ENCODE measurements around the gene ARSG. TPM values are rescaled to one million over a fixed set of nuclear protein-coding genes. Genes with fewer than 3 reads are reported as not detected.

ARSG gene
- polyA plus RNA-seq, 3 donors: 5.5 to 7.3 (median 6.4) TPM

GRCh38 chr17:68425979-68426378 lies 134.7 kb downstream of the ARSG start:
- DNase-seq: no peak

- DNase-seq: no peak
Observed at GRCh38 chr17:68427575-68427974, 136.3 kb downstream of the ARSG start.

GRCh38 chr17:68428498-68429172 lies 137.3 kb downstream of the ARSG start:
- no peak for DNase-seq

DNA sequence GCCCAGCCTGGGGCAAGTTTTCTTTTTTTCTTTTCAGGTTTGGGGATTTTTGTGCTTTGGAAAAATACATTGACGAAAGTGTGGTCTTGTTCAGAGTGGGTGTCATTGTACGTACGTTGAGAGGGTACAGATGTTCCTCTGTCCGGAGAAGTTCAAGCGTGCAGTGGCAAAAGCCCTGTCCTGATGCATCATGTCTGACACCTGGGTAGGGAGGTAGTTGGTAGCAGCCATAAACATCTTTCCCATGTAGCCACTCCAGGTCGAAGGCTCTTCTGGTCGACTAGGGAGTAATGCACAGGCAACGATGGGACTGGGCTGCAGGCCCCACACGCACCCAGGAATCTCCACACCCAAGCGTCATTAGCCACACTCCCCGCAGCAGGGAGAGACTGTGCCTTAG lies 138.6 kb downstream of the ARSG start:
- no peak for DNase-seq

GRCh38 chr17:68431045-68431608 lies 139.8 kb downstream of the ARSG start:
- DNase-seq: no peak

DNA sequence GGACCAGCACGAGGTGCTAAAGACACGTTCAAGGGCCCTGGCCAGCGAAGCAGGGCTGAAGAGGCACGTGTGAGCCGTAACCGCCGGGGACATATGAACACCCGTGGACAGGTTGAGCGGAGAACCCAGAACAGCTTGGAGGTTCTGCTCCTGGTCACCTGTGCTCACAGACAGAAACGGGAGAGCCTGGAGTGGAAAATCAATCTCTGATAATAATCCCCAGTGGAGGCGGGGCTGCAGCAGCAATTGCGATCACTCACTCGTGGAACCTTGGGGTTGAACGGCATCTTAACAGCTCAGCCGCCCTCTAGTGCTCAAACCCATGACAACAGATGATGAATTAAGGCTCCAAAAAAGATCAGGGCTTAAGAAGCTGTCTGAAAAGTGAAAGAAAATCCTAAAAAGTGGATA lies 140.4 kb downstream of the ARSG start:
- peak; percentile 48 for DNase-seq

- DNase-seq: no peak
Observed at GRCh38 chr17:68432086-68432864, 141.0 kb downstream of the ARSG start.

- DNase-seq: no peak
Observed at GRCh38 chr17:68433211-68433610, 141.9 kb downstream of the ARSG start.

DNA sequence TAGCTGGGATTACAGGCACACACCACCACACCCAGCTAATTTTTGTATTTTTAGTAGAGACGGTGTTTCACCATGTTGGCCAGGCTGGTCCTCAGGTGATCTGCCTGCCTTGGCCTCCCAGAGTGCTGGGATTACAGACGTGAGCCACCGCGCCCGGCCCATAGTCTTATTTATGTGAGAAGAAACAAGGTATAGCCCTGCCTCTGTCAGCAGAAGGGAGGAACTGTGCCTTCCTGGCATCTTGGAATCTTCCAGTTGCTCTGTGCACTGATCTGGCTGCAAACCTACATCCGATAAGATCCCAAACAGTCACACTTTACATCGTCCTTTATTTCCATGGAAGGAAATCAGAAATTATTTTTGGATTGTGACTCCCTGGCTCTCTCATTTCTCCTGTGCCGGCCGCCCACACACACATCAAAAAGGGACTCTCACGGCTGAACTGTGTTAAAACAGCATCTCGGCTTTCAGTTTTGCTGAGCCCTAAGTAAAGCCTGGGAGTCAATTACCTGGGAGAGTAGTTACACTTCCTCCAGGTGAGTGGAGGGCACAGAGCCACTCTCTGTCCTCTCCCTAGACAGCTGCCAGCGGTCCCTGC lies 142.7 kb downstream of the ARSG start:
- DNase-seq: no peak

GRCh38 chr17:68435361-68435760 lies 144.1 kb downstream of the ARSG start:
- no peak for DNase-seq

GRCh38 chr17:68435876-68436842 lies 144.9 kb downstream of the ARSG start:
- peak; percentile 72 for DNase-seq

DNA sequence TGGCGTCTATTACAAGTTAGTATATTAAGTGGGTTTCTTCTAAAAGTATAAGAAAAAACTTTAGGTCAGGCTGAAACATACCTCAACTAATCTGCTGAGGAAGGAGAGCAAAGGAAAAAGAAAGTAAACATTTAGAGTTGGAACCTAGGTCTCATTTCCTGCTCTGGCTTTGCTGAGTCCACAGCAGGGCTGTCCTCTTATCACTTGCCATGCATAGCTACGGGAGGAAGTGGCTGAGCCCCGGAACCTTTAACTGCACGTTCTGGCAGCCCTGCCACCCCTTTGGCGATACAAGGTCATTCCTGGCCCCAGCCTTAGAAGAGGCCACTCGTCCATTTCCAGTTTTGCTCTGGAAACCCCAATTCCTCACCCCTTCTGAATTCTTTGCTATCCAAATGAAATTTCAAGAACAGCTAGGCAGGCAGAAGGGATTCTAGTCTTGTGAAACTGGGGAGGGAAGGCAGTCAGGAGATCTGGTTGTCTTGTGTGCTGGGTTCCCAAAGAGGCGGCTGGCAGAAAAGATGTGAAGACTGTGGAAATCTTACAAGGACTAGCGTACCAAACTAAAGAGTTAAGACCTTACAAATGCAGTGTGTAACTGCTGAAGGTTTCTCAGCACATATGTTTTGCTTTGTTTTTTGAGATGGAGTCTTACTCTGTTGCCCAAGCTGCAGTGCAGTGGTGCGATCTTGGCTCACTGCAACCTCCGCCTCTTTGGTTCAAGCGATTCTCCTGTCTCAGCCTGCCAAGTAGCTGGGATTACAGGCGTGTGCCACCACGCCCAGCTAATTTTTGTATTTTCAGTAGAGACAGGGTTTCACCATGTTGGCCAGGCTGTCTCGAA lies 146.9 kb downstream of the ARSG start:
- DNase-seq: no peak

- DNase-seq: no peak
Observed at GRCh38 chr17:68439656-68440290, 148.5 kb downstream of the ARSG start.

- no peak for DNase-seq
Observed at GRCh38 chr17:68440526-68440925, 149.2 kb downstream of the ARSG start.

GRCh38 chr17:68441070-68441770 lies 149.9 kb downstream of the ARSG start:
- peak; percentile 42 for DNase-seq

DNA sequence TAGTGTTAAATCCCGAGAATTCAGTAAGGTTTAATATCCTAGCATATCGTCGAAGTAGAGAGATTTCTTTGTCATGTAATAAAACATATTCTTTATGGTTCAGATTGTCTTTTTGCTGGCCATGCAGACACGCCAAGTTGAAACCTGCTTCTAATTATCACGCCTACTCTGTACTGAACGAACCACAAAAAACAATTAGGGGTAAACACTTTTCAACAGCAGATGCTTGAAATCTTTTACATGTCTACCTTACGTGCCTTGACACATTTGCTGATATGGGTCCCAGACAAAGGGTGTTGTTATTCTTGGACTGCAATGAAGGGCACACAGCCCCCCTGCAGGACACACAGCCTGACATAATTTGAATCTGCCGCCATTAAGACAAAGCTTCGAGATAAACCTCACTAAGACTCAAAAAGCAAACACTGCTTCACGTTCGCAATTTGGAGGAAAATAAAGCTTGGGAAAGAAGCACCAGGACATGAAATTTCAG lies 152.7 kb downstream of the ARSG start:
- DNase-seq: no peak

- no peak for DNase-seq
Observed at GRCh38 chr17:68445671-68446070, 154.4 kb downstream of the ARSG start.

DNA sequence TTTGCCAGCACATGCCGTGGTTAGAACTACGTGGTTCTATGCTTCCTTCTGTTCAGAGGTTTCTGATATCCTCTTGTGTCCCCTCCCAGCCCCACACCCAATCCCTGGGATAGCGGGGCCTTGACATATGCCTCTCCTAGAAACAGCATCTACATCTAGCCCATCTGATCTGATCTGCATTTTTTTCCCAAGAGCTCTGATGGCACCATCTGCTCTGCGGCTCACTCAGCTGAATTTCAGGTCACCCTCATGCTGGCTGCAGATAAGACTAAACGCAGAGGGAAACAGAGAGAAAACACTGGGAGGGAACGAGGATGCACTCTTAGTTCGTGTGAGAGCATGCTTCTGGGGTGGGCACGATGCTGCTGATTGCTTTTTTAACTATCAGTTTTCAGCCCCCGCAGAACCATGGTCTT lies 155.3 kb downstream of the ARSG start:
- DNase-seq: no peak

Measured in renal pelvis (tissue), 4 donors.